HepG2 (cell line): ENCODE results near the gene JDP2. TPM values are rescaled to one million over a fixed set of nuclear protein-coding genes. Genes with fewer than 3 reads are reported as not detected.

Source experiments
- ATAC-seq: fragments of 200-7000 bp; cut with Tn5 transposase; 3 replicates; pipeline ENCODE4 v1.9.1; 2020; ENCODE audit warnings: mild to moderate bottlenecking, moderate library complexity
- BruUV-seq: library from RNA; stranded (reverse); fragments of 400-500 nt; replicated peaks from 2 replicates; lab custom pipeline; 2021; lab: Mats Ljungman, UMichigan
- CTCF ChIA-PET: fragments of 300-600 bp; formaldehyde crosslinking; extraction: SDS; loops from one replicate; lab custom pipeline; 2021; ENCODE audit warnings: low total read pairs, inconsistent platforms, low intra/inter-chr PET ratio; lab: Yijun Ruan, JAX
- POLR2A ChIA-PET: fragments of 350-600 bp; sonication (Branson Sonifier 250); formaldehyde crosslinking; loops from one replicate; lab custom pipeline; 2020; ENCODE audit warnings: antibody characterized with exemption, inconsistent platforms; lab: Yijun Ruan, JAX
- DNase-seq: peaks from one replicate; pipeline ENCODE4 v3.0.0-alpha.2; 2015; ENCODE audit warnings: low spot score
- FAIRE-seq: peaks from 3 replicates; lab custom pipeline; 2011; peaks lifted over from hg19 to GRCh38; lab: Jason Lieb, UNC
- H2AFZ ChIP-seq: one replicate; pipeline ENCODE4 v1.6.1; 2011; ENCODE audit warnings: low read length, inconsistent platforms
- H3K27ac ChIP-seq: fragments of 300-600 bp; 3 replicates; pipeline ENCODE4 v1.8.0; 2011; ENCODE audit warnings: mixed run types, mild to moderate bottlenecking, mixed read lengths, low read length, inconsistent platforms; ENCODE audit not compliant: insufficient read depth; ENCODE audit errors: extremely low read length
- H3K27me3 ChIP-seq, 2 experiments: fragments of 200-600 bp in 1 of 2; 2 replicates in 1 of 2; 3 replicates in 1 of 2; pipeline versions ENCODE4 v1.6.0 to v1.8.0; 2011; ENCODE audit warnings: low read length in 2 of 2, mild to moderate bottlenecking in 2 of 2, moderate library complexity in 2 of 2, inconsistent platforms in 1 of 2; ENCODE audit not compliant: insufficient read depth in 2 of 2, control insufficient read depth in 1 of 2
- H3K36me3 ChIP-seq, 2 experiments: fragments of 200-600 bp in 1 of 2; replicated peaks in 1 of 2; 2 replicates in 1 of 2; 3 replicates in 1 of 2; pipeline versions ENCODE4 v1.5.1 to v1.8.0; 2011; ENCODE audit warnings: low read length in 2 of 2, inconsistent platforms in 1 of 2; ENCODE audit not compliant: insufficient read depth in 2 of 2, control insufficient read depth in 1 of 2
- H3K4me1 ChIP-seq: 2 replicates; pipeline ENCODE4 v1.5.1; 2012; ENCODE audit warnings: low read length, inconsistent platforms; ENCODE audit not compliant: insufficient read depth
- H3K4me2 ChIP-seq: 2 replicates; pipeline ENCODE4 v1.6.0; 2011; ENCODE audit warnings: low read depth, low read length, inconsistent platforms
- H3K4me3 ChIP-seq, 3 experiments: fragments of 200-600 bp in 1 of 3; sonication (generic), shearing (Covaris generic) in 1 of 3; replicated peaks in 1 of 3; 2 replicates each; pipeline ENCODE4 v1.5.1; 2011 to 2016; ENCODE audit warnings: low read length in 3 of 3, inconsistent platforms in 2 of 3, low read depth in 2 of 3, mild to moderate bottlenecking in 2 of 3, control low read depth in 1 of 3, mixed read lengths in 1 of 3; ENCODE audit not compliant: insufficient read depth in 1 of 3
- H3K79me2 ChIP-seq: one replicate; pipeline ENCODE4 v1.6.1; 2011; ENCODE audit warnings: low read length, inconsistent platforms; ENCODE audit not compliant: insufficient read depth
- H3K9ac ChIP-seq: 2 replicates; pipeline ENCODE4 v1.6.0; 2011; ENCODE audit warnings: mild to moderate bottlenecking, low read depth, low read length, inconsistent platforms; ENCODE audit not compliant: insufficient read depth
- H3K9me3 ChIP-seq: 2 replicates; pipeline ENCODE4 v1.5.1; 2012; ENCODE audit warnings: mild to moderate bottlenecking, low read length
- H4K20me1 ChIP-seq: 2 replicates; pipeline ENCODE4 v1.6.0; 2011; ENCODE audit warnings: inconsistent platforms, mild to moderate bottlenecking, low read length, moderate library complexity; ENCODE audit not compliant: insufficient read depth
- CBX2 ChIP-seq, 2 experiments: fragments of 200-600 bp in 1 of 2; sonication (generic); formaldehyde crosslinking in 1 of 2; IDR thresholded peaks; 2 replicates each; pipeline versions ENCODE4 v1.7.0 to v1.8.1; 2018 to 2022; ENCODE audit warnings: low read depth in 2 of 2, low read length in 1 of 2, mild to moderate bottlenecking in 1 of 2, missing genetic modification reagents in 1 of 2
- CBX5 ChIP-seq: sonication (generic); formaldehyde crosslinking; IDR thresholded peaks from 2 replicates; pipeline ENCODE4 v1.4.0; 2020; ENCODE audit warnings: missing genetic modification reagents, borderline replicate concordance
- CREM ChIP-seq, 2 experiments: sonication (generic) in 1 of 2; formaldehyde crosslinking in 1 of 2; IDR thresholded peaks; 2 replicates each; pipeline versions ENCODE4 v1.4.0 to v1.6.1; 2016 to 2020; ENCODE audit warnings: antibody characterized with exemption in 1 of 2, mild to moderate bottlenecking in 1 of 2, missing genetic modification reagents in 1 of 2
- NFIC ChIP-seq: IDR thresholded peaks from 2 replicates; pipeline ENCODE4 v1.6.1; 2012; ENCODE audit warnings: mild to moderate bottlenecking, low read length, inconsistent platforms
- PRDM10 ChIP-seq: sonication (generic); formaldehyde crosslinking; IDR thresholded peaks from 2 replicates; pipeline ENCODE4 v1.4.0; 2020; ENCODE audit warnings: low read depth, missing genetic modification reagents
- PTBP1 ChIP-seq: fragments of 200-400 bp; formaldehyde crosslinking; IDR thresholded peaks from 2 replicates; pipeline ENCODE4 v1.6.1; 2018; ENCODE audit warnings: low read length, low read depth; ENCODE audit not compliant: poor library complexity, severe bottlenecking
- SAP130 ChIP-seq: IDR thresholded peaks from 2 replicates; pipeline ENCODE4 v1.6.1; 2016; ENCODE audit warnings: low read depth
- SNAPC5 ChIP-seq: sonication (generic); formaldehyde crosslinking; IDR thresholded peaks from 2 replicates; pipeline ENCODE4 v1.8.1; 2023; ENCODE audit warnings: mild to moderate bottlenecking, missing genetic modification reagents, borderline replicate concordance
- ZBTB10 ChIP-seq: sonication (generic); formaldehyde crosslinking; IDR thresholded peaks from 2 replicates; pipeline ENCODE4 v1.4.0; 2020; ENCODE audit warnings: missing genetic modification reagents, borderline replicate concordance
- ZBTB38 ChIP-seq: sonication (generic); formaldehyde crosslinking; IDR thresholded peaks from 2 replicates; pipeline ENCODE4 v1.5.1; 2020; ENCODE audit warnings: mild to moderate bottlenecking, missing genetic modification reagents
- ZNF124 ChIP-seq: sonication (generic); formaldehyde crosslinking; IDR thresholded peaks from 2 replicates; pipeline ENCODE4 v1.4.0; 2020; ENCODE audit warnings: missing genetic modification reagents
- ZNF224 ChIP-seq: sonication (generic); formaldehyde crosslinking; IDR thresholded peaks from 2 replicates; pipeline ENCODE4 v1.5.0; 2020; ENCODE audit warnings: mild to moderate bottlenecking, missing genetic modification reagents
- ZNF333 ChIP-seq: sonication (generic); formaldehyde crosslinking; IDR thresholded peaks from 2 replicates; pipeline ENCODE4 v1.4.0; 2020; ENCODE audit warnings: mild to moderate bottlenecking, missing genetic modification reagents, borderline replicate concordance
- ZNF350 ChIP-seq: sonication (generic); formaldehyde crosslinking; IDR thresholded peaks from 2 replicates; pipeline ENCODE4 v1.4.0; 2020; ENCODE audit warnings: mild to moderate bottlenecking, low read depth, missing genetic modification reagents, borderline replicate concordance
- ZNF614 ChIP-seq: IDR thresholded peaks from 2 replicates; pipeline ENCODE4 v1.6.1; 2018; ENCODE audit warnings: missing biosample characterization, missing genetic modification reagents, inconsistent platforms, borderline replicate concordance
- WGBS: methylation state at CpG from one replicate; pipeline ENCODE4 v1.1.6; 2017; ENCODE audit warnings: low lambda C conversion rate; 5-methylcytosine and 5-hydroxymethylcytosine counted together
- in situ Hi-C: cut with HindIII; loops from 2 replicates; pipeline ENCODE4 v1.10.0; 2017; ENCODE audit warnings: low pct_unique_long_range_greater_than_20kb; ENCODE audit not compliant: extremely low pct_ligation_motif_present
- intact Hi-C: fragments of 100-400 bp; cut with micrococcal nuclease; formaldehyde crosslinking; loops from one replicate; pipeline ENCODE4 v1.10.0; 2022; ENCODE audit not compliant: unreplicated experiment
- polyA plus RNA-seq, 8 experiments: library from polyadenylated mRNA; depleted of rRNA in 3 of 8; stranded (reverse) in 7 of 8; unstranded in 1 of 8; fragments of >200 nt; fragmentation: Illumina TruSeq in 4 of 8; extraction: Trizol in 4 of 8; gene quantifications; 2 replicates each; pipeline versions ENCODE4 v1.2.1 to v1.2.3, GENCODE V29; 2011 to 2016; ENCODE audit warnings: low read depth in 4 of 8, missing spikeins in 1 of 8, mixed read lengths in 1 of 8; ENCODE audit not compliant: insufficient read depth in 1 of 8
- total RNA-seq, 5 experiments: library from RNA; depleted of rRNA; stranded (reverse); fragments of >200 nt; fragmentation: Illumina TruSeq; extraction: Trizol; gene quantifications; 2 replicates each; pipeline ENCODE4 v1.2.3, GENCODE V29; 2016; ENCODE audit warnings: low read depth in 1 of 5

Gene JDP2
- total and polyA plus RNA-seq, 2 of the 13 experiments (the other 11 are each of a cell fraction or from before 2014, with no cell fraction given), result 8.0 to 8.9 TPM

GRCh38 chr14:75449036-75449435 lies 21.2 kb downstream of the JDP2 start:
- Histone ChIP-seq H3K4me3 (no peak overlapping the region), H3K4me2 (no peak overlapping the region), H3K27me3 (no peaks in the 10 kb centered on the region), H3K4me1 (peaks cover 46% of the 10 kb centered on the region), H3K27ac (no peak overlapping the region), H3K9me3 (no peaks in the 10 kb centered on the region), H3K36me3 (peaks cover 1 to 14% of the 10 kb centered on the region in 2 experiments; a peak in 3 of 5 replicates), H3K9ac (no peak overlapping the region), H4K20me1 (peaks cover 9% of the 10 kb centered on the region; the same call in 1 of the 2 replicates), H3K79me2 (no peaks in the 10 kb centered on the region), H2AFZ (no peak overlapping the region)
- DNase-seq (no peak), ATAC-seq (no peak), FAIRE-seq (no peak)
- intact Hi-C loops, result no loop called here
- WGBS, result 49% methylated on average over 2 of the region's 2 CpGs
- no TSS peak for BruUV-seq
- no peak for TF ChIP-seq ZBTB10 (CRISPR knock-in tag)
- no peak for TF ChIP-seq PTBP1
- no peak for TF ChIP-seq ZNF350 (CRISPR knock-in tag)
- no peak for TF ChIP-seq SNAPC5 (CRISPR knock-in tag)
- TF ChIP-seq ZNF124 (CRISPR knock-in tag), result no peak
- no peak for TF ChIP-seq NFIC
- no peak for TF ChIP-seq ZNF224 (CRISPR knock-in tag)
- TF ChIP-seq ZNF614 (CRISPR knock-in tag), result no peak
- TF ChIP-seq ZNF333 (CRISPR knock-in tag), result no peak
- no peak for TF ChIP-seq SAP130
- TF ChIP-seq CBX2 (IDR thresholded peaks at IDR 0.05; ENCODE audit: low read depth, low read length), result no peak
- no peak for TF ChIP-seq CBX2 (CRISPR knock-in tag; IDR thresholded peaks at IDR 0.05; ENCODE audit: low read depth)
- no peak for TF ChIP-seq CREM (IDR thresholded peaks at IDR 0.05)
- TF ChIP-seq CREM (CRISPR knock-in tag; IDR thresholded peaks at IDR 0.05), result no peak
- no peak for TF ChIP-seq ZBTB38 (CRISPR knock-in tag)
- no peak for TF ChIP-seq PRDM10
- no peak for TF ChIP-seq CBX5 (CRISPR knock-in tag)
- in situ Hi-C loops, result no loop called here
- ChIA-PET CTCF (interaction anchor here (1.1 kb wide), 1 partner anchor 141 kb away, joined by 5 read pairs; no protein-coding TSS in a partner anchor), POLR2A (no interaction called here)
